ENCODE data around the gene RAB7A.

The RAB7A gene

DNA sequence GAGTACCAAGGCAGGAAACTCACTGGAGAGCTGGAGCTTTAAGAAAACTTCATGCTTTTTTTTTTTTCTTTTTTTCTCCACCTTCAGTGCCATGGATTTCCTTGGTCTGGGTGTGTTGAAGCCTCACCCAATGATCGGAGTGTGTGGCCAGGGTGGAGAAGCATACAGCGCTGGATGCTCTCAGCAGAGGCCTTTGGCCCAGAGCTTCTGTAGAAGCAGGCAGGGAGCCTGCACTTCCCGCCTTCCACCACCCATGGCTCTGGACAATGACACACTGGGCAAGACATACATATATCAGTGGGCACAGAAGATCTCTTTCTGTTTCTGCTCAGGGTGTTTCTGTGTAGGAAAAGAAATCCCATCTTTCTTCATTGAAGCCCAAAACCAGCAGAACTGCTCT, 97.6 kb downstream of the RAB7A start:
- no peak for TF ChIP-seq TCF12 (IDR thresholded peaks at IDR 0.05; ENCODE audit: low read depth)
- TF ChIP-seq, protein P1, sequence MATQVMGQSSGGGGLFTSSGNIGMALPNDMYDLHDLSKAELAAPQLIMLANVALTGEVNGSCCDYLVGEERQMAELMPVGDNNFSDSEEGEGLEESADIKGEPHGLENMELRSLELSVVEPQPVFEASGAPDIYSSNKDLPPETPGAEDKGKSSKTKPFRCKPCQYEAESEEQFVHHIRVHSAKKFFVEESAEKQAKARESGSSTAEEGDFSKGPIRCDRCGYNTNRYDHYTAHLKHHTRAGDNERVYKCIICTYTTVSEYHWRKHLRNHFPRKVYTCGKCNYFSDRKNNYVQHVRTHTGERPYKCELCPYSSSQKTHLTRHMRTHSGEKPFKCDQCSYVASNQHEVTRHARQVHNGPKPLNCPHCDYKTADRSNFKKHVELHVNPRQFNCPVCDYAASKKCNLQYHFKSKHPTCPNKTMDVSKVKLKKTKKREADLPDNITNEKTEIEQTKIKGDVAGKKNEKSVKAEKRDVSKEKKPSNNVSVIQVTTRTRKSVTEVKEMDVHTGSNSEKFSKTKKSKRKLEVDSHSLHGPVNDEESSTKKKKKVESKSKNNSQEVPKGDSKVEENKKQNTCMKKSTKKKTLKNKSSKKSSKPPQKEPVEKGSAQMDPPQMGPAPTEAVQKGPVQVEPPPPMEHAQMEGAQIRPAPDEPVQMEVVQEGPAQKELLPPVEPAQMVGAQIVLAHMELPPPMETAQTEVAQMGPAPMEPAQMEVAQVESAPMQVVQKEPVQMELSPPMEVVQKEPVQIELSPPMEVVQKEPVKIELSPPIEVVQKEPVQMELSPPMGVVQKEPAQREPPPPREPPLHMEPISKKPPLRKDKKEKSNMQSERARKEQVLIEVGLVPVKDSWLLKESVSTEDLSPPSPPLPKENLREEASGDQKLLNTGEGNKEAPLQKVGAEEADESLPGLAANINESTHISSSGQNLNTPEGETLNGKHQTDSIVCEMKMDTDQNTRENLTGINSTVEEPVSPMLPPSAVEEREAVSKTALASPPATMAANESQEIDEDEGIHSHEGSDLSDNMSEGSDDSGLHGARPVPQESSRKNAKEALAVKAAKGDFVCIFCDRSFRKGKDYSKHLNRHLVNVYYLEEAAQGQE (IDR thresholded peaks at IDR 0.05; ENCODE audit: low read depth) = no peak
- no peak for TF ChIP-seq ZBTB7A (IDR thresholded peaks at IDR 0.05; ENCODE audit: low read depth)
- no peak for TF ChIP-seq YY1 (IDR thresholded peaks at IDR 0.05; ENCODE audit: low read depth)
- no peak for TF ChIP-seq CREB1 (IDR thresholded peaks at IDR 0.05; ENCODE audit: low read depth)
- no peak for TF ChIP-seq TEAD4 (IDR thresholded peaks at IDR 0.05)
- TF ChIP-seq, protein P2, sequence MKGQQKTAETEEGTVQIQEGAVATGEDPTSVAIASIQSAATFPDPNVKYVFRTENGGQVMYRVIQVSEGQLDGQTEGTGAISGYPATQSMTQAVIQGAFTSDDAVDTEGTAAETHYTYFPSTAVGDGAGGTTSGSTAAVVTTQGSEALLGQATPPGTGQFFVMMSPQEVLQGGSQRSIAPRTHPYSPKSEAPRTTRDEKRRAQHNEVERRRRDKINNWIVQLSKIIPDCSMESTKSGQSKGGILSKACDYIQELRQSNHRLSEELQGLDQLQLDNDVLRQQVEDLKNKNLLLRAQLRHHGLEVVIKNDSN (IDR thresholded peaks at IDR 0.05) = no peak

DNA sequence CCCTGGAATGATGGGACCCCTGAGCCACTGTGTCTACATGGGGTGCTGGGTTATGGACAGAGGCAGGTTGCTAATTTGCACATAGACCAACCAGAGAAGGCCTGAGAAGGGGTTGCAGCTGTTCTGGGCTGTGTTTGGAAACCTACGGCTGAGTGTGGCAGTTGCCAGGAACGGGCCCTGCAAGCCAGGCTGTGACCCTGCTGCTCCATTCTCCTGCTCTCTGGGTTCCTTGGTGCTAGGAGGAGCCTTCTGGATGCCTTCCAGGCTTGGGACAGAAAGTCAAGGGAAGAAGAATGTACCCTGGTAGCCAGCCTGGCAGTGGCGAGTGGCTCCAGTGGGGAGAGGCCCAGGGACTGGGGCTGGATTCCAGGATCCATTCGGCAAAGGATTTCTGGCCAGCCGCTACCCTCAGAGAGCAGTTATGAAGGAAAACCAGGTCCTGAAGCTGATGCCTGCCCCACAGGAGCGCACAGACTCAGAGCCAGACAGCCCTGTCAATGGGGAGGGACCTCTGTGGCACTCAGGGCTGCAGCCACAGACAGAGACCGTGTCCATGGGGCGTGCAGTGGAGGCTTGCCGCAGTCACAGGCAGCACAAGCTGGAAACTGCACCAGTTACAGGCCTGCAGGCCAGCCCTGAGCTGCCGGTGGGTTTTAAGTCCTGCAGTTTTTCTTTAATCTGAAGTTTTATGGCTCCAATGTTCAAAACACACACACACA, 98.3 kb downstream of the RAB7A start:
- TF ChIP-seq EP300 (IDR thresholded peaks at IDR 0.05; ENCODE audit: borderline replicate concordance) = no peak
- TF ChIP-seq TCF12 (IDR thresholded peaks at IDR 0.05; ENCODE audit: low read depth) = no peak
- TF ChIP-seq, protein P1 (IDR thresholded peaks at IDR 0.05; ENCODE audit: low read depth) = no peak
- TF ChIP-seq CREB1 (IDR thresholded peaks at IDR 0.05; ENCODE audit: low read depth) = no peak
- TF ChIP-seq TEAD4 (IDR thresholded peaks at IDR 0.05) = no peak
- TF ChIP-seq YY1 (IDR thresholded peaks at IDR 0.05; ENCODE audit: low read depth) = no peak
- TF ChIP-seq RAD21 (IDR thresholded peaks at IDR 0.05; ENCODE audit: low read depth) = no peak
- no peak for TF ChIP-seq CEBPB (IDR thresholded peaks at IDR 0.05)
- TF ChIP-seq EGR1 (IDR thresholded peaks at IDR 0.05) = no peak
- TF ChIP-seq ZBTB7A (IDR thresholded peaks at IDR 0.05; ENCODE audit: low read depth) = no peak
- TF ChIP-seq, protein P3, sequence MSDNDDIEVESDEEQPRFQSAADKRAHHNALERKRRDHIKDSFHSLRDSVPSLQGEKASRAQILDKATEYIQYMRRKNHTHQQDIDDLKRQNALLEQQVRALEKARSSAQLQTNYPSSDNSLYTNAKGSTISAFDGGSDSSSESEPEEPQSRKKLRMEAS (IDR thresholded peaks at IDR 0.05) = no peak
- no peak for TF ChIP-seq NFIC (IDR thresholded peaks at IDR 0.05)
- no peak for TF ChIP-seq TAF1 (IDR thresholded peaks at IDR 0.05; ENCODE audit: low read depth)
- TF ChIP-seq, protein P2 (IDR thresholded peaks at IDR 0.05) = no peak
- TF ChIP-seq FOXM1 (IDR thresholded peaks at IDR 0.05; ENCODE audit: borderline replicate concordance, low read depth) = no peak

DNA sequence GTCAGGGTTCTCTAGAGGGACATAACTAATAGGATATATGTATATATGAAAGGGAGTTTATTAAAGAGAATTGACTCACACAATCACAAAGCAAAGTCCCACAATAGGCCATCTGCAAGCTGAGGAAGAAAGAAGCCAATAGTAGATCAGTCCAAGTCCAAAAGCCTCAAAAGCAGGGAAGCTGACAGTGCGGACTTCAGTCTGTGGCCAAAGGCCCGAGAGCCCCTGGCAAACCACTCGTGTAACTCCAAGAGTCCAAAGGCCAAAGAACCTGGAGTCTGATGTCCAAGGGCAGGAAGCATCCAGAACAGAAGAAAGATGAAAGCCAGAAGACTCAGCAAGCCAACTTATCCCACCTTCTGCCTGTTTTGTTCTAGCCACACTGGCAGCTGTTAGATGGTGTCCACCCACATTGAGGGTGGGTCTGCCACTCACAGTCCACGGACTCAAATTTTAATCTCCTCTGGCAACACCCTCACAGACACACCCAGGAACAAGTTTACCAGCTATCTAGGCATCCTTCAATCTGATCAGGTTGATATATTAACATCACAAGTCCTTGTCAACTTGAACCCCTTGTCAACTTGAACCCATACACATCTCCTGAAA, 99.2 kb downstream of the RAB7A start:
- TF ChIP-seq, protein P1 (IDR thresholded peaks at IDR 0.05; ENCODE audit: low read depth) = no peak
- TF ChIP-seq NFIC (IDR thresholded peaks at IDR 0.05) (no peak), ZBTB7A (IDR thresholded peaks at IDR 0.05; ENCODE audit: low read depth) (no peak), RAD21 (IDR thresholded peaks at IDR 0.05; ENCODE audit: low read depth) (no peak), YY1 (IDR thresholded peaks at IDR 0.05; ENCODE audit: low read depth) (no peak), FOXM1 (IDR thresholded peaks at IDR 0.05; ENCODE audit: borderline replicate concordance, low read depth) (no peak), CREB1 (IDR thresholded peaks at IDR 0.05; ENCODE audit: low read depth) (no peak), TAF1 (IDR thresholded peaks at IDR 0.05; ENCODE audit: low read depth) (no peak), CEBPB (IDR thresholded peaks at IDR 0.05) (no peak), TEAD4 (IDR thresholded peaks at IDR 0.05) (no peak), TCF12 (IDR thresholded peaks at IDR 0.05; ENCODE audit: low read depth) (no peak), EGR1 (IDR thresholded peaks at IDR 0.05) (no peak), EP300 (IDR thresholded peaks at IDR 0.05; ENCODE audit: borderline replicate concordance) (no peak)
- TF ChIP-seq, protein P3 (IDR thresholded peaks at IDR 0.05) = no peak
- TF ChIP-seq, protein P2 (IDR thresholded peaks at IDR 0.05) = no peak
